DMS 273 (cell line): ENCODE measurements around the gene ATP5MC2.
"Not testable (repeated sequence)": the region's sequence is repeated elsewhere in the genome, so short reads cannot be mapped to it uniquely, and the experiment has no call there.

Experiments
- DNase-seq: peaks from one replicate; lab custom pipeline; 2025; ENCODE audit not compliant: unreplicated experiment; lab: John Stamatoyannopoulos, UW

The ATP5MC2 gene

DNA sequence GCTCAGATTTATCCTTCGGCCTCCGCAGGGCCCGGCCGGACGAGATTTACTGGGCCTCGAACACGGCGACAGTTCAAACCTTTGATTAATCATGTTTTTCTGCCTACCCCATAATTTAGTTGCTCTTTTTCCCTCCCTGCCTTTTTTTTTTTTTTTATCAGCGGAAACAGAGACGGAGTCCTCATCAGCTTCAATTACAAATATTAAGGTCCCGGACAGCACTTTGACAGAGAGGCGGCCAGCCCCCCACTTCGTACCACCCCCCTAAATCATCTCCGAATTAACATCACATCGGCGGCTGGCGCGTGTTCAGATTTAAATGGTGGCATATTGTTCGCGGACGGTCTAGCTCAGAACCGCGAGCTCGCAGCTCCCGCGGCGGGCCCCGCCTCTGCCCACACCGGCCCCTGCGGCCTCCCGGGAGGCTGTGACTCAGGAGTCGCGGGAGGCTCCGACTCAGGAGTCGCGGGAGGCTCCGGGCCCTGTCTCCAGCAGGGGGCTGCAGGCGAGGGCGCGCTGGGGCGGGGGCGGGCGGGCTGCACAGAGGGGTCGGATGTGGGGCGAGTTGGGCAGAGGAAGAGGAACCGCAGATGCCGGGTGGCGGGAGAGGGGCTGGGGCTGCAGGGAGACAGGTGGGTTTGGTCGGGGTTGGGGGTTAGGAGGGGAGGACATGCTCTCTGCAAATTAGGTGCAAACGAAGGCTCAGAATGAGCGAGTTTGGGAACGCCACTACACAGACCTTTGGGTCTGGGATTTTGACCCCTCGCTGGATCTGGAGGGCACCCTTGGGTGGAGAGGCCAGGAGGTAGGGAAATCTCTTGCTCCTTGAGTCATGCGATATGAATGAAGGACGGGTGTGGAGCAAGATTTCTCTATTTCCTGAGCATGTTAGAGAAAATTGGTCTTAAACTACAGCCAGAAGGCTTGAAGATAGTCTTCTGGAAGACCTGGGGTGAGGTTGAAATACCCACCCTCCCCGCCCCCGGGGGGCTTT lies 19.6 kb upstream of the ATP5MC2 start:
- DNase-seq = no peak

DNA sequence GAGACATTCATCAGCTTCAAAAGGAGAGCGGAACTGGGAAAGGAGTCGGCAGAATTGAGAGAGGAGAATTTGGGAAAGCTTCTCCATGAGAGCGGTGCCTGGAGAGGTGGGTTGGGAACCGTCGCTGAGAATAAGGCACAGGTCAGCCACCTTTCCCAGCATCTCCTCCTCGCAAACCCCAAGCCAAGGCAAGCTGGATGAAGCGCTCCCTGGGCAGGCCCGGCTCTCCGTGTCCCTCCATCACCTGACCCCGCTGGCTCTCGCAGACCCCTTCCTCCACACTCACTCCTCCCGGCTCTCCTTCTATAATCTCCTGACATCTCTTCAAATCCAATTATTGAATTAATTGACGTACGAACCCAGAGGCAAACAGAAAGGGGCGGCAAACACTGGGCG lies 18.9 kb upstream of the ATP5MC2 start:
- DNase-seq = no peak

DNA sequence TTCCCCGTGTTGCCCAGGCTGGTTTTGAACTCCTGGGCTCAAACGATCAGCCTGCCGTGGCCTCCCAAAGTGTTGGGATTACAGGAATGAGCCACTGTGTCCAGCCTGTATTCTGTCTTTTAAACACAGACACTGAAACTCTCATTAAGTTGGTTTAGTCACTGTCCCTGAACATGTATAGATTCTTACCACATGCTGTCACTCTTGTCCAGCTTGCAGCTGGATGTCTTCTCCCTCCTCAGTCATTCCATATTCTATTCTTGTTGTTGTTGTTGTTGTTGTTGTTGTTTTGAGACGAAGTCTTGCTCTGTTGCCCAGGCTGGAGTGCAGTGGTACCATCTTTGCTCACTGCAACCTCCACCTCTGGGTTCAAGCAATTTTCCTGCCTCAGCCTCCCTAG lies 12.3 kb upstream of the ATP5MC2 start:
- no peak for DNase-seq

DNA sequence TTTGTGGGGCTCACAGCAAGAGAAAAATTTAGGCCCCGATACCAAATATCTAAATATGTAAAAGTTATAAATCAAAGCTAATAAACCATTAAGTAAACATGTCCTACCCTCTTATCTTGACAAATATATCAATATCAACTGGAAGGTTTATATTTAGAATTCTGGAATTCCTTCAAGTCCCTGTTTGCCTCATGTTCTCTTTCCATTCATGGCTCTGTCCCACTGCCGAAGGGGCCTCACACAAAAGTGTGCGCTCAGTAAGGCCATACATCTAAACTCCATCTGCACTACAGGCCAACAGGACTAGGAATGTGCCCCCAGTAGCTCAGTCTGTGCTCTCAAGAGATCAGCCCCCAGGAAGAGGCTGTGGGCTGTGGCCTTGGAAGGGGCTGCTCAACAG lies 10.6 kb upstream of the ATP5MC2 start:
- DNase-seq = no peak

DNA sequence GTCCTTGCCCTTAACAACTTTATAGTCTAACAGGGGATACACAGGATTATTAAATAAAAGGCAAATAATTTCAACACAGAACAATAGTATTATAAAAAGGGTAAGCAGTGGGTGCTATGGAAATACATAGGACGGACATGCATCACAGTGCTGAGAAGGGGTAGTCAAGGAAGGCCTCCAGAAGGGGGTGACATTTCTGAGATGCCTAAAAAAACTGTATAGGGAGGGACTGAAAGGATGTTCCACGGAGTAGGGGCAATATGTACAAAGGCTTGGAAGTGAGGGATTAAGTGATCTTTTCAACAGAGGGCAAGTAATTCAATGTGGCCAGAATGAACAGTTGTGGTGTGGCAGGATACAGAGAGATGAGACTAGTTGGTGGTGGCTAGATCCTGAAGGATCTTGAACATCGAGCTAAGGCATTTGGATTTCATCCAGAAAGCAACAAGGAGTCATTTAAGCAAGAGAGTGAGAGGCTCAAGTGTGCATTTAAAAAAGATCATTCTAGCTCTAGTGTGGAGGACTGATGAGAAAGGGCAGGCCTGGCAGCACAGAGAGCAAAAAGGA lies 8.9 kb upstream of the ATP5MC2 start:
- DNase-seq = no peak

DNA sequence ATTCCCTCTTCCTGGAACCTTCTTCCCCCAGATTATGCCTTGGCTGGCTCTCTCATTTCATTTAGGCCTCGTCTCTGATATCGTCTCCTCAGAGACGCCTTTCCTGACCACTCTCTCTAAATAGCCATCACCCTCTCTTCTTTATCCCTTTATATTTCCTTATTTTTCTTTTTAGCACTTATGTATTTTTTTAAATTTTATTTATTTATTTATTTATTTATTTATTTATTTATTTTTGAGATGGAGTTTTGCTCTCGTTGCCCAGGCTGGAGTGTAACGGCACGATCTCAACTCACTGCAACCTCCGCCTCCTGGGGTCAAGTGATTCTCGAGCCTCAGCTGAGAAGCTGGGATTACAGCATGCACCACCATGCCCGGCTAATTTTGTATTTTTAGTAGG lies 8.1 kb upstream of the ATP5MC2 start:
- DNase-seq = no peak

DNA sequence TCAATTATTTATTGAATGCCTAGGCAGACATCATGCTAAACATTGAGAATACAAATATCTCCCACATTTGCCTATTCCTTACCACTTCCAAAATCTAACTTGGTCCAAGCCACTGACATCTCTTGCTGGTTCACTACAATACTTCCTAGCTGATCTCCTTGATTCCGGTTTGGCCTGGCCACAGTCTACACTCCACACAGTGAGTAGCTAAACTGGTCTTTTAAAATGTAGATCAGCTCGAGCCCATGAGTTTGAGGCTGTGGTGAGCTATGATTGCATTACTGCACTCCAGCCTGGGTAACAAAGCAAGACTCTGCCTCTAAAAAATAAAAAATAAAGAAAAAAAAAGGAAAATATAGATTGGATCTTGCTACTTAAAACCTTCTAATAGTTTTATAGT lies 7.6 kb upstream of the ATP5MC2 start:
- no peak for DNase-seq

DNA sequence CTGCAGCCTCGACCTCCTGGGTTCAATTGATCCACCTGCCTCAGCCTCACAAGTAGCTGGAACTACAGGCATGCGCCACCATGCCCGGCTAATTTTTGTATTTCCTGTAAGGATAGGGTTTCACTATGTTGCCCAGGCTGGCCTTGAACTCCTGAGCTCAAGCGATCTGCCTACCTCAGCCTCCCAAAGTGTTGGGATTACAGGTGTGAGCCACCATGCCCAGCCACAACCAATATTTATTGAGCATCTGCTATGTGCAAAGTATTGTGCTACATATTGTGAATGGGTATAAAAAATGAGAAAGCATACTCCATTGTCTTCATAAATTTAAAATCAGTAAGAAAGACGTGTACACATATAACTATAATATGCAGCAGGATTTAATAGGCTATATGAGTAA lies 4.2 kb upstream of the ATP5MC2 start:
- DNase-seq = not testable (repeated sequence)

DNA sequence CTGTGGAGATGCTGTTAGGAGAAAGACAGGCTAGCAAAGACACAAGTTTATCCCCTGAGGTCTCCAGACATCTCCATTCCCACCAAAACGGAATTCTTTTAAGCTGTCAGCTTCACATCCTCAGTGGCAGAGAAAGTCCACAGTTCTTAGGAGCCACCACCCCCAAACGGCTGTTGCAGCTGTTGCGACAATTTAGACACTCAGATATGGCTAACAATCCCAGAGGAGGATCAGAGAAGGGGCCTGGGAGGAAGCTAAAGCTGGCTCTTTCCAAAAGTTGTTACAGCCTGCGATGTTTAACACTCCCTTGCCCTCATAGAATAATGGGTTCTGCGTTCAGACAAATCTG lies 1.9 kb upstream of the ATP5MC2 start:
- DNase-seq = no peak

DNA sequence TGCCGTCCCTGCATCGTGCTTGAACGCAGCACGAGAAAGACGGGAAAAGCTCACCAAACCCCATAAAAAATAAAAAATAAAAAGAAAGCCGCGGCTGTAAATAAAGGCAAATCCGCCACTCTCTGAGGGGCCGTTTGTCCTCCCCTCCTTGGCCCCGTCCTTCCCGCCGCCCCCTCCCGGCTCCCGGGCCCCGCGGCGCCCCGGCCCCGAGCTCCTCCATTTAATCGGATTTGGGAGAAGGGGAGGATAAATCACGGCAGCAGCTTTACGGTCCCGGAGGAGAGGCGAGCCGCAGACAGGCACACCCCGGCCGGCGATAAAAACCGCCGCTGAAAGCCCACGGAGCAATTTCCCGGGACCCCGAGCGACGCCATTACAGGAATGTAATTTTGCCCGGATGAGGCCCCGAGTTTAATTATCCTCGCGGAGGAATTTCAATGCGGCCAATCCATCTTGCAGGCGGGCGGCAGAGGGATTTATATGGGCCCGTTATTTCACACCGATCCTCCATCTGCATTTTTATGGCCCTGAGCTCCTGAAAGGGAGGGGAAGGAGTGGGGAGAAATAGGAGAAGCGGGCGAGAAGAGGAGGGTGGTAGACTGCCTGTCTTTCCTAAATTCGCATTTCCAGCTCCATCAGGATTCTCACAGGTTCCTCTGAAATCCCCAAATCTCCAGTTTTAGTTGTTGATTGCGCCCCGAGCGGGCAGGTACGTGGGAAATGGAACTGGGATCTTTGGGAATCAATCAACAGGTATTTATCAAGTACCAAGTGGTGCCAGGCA lies 1.3 kb upstream of the ATP5MC2 start:
- no peak for DNase-seq

DNA sequence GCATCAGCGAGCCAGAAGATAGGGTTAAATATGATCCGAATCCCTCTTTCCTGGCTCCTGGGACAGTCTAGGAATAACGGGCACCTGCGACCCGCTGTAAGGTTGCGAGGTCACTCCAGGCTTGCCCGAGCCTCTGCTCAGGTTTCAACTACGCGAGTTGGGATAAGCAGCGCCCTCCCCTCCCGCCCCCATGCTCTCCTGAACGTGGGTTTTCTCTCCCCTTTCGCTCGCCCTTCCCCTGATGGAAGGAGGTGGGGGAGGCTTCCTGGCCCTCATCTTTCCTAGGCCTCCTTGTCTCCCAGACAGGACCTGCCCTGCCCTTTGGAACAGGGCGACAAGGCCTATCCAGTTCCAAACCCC lies 753 bp upstream of the ATP5MC2 start:
- DNase-seq = no peak

DNA sequence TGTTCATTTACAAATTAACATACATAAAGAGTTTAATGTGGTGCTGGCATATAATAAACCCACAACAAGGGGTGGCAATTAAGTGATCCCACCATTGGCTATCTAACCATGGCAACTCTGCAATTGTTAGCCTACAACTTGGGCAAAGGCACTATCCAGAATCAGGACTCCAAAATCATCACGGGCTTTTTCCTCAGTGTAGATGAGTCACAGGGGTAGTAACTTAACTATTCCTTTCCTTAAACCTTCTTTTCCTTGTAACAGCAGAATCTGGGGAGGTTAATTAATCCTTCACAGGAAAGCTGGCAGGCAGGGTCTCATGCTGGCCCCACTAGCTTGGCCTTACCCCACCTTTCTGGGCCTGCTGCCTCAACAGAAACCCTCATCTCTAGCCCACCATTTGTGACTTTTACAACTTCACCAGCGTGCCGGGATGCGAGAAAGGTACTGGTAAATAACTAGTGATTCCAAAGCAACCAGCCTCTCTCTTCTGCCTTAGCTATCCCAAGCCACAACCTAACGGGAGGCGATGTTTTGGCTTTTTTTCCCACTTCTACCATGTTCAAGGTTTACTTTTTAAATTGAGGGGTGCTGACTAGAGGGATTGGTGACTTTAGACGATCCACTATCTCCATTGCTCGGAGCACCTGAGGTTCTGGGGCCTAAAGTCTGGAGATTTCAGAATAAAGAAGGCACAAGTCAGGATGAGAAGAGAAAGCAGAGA lies 744 bp downstream of the ATP5MC2 start:
- peak; percentile 37 for DNase-seq

DNA sequence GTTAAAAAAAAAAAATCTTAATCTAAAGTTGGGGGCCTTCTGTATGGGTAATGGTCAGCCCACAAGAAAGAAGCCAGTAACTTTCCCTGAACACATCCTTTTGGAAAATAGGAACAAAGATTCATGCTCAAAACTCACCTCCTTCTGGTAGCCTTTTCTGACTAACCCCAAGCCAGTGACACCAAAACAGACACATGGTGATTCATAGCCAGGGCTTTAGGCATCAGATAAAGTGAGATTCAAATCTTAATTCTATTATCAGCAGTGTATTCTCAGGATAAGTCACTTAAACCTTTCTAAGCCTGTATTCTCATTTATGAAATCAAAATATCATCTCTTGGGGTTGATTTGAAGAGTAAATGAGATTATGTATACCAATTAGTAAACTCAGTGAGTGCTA lies 4.9 kb downstream of the ATP5MC2 start:
- no peak for DNase-seq

DNA sequence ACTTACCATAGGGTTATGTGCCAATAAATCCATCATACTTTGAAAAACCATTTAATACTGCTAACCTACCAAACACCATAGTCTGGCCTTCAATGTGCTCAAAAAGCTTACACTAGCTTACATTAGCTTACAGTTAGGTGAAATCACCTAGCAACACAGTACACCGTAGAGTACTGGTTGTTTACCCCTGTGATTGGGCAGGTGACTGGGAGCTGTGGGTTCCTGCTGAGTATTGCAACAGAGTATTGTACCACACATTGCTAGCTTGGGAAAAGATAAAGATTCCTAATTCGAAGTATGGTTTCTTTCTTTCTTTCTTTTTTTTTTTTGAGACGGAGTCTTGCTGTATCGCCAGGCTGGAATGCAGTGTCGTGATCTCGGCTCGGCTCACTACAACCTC lies 5.6 kb downstream of the ATP5MC2 start:
- DNase-seq = no peak

DNA sequence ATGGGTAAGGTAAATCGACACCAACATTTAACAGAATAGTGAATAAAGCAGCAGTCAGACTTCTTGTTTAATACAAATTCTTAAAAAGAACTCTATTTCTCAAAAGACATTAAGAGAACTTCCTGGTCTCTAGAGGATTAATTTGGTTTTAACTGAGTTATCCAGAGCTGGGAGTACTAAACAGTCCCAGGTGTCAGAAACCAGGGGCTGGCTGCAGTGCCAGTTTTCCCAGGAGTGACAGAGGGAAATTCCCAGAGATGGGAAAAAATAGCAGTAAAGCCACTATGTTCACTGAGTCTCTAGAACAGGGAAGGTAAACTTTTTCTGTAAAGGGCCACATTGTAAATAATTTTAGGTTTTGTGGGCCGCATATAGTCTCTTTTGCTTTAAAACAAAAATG lies 8.8 kb downstream of the ATP5MC2 start:
- no peak for DNase-seq

DNA sequence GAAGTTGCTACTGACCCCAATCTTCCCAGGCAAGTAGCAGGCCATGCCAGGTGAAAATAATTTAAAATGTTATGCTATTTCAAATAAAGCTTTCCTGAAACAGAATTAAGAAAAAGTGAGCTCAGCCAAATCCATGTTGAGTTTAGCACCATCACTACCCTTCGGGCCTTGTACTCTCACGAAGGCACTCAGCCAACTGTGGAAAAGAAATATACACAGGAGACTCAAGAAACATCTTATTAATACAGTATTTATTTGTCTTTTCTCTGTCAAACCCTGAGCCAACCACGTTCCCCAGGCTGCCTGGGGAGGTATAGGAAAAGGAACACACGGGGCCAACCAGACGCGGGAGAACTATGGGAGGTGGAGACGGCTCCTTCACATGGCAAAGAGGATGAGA lies 10.9 kb downstream of the ATP5MC2 start:
- no peak for DNase-seq

DNA sequence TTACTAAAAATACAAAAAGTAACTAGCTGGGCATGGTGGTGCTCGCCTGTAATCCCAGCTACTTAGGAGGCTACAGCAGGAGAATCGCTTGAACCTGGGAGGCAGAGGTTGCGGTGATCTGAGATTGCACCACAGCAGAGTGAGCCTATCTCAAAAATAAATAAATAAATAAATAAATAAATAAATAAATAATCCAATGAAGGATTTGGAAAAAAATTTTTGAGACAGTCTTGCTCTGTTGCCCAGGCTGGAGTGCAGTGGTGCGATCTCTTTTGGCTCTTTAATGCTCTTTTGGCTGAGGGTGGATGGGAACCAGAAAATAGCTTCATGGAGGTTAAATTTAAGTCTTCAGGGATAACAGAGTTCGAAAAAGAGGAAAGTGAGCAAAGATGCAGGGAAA lies 11.7 kb downstream of the ATP5MC2 start:
- DNase-seq = no peak

DNA sequence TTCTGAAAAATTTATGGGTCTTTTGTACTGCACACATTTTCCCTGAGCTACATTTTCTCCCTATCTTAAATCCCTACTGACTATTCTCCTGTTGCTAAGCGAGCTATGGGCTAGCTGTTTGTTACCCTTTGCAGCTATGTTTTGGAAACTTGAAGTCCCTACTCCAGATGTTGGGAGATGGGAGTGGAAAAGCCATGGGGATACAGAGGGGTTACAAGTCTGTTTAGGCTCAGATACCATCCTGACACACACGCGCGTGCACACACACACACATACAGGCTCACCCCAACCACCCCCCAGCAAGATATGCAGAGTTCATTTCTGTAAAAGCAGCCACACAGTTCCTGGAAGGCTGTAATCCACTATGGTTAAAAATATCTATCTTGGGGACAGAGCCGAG lies 15.8 kb downstream of the ATP5MC2 start:
- peak; percentile 31 for DNase-seq

DNA sequence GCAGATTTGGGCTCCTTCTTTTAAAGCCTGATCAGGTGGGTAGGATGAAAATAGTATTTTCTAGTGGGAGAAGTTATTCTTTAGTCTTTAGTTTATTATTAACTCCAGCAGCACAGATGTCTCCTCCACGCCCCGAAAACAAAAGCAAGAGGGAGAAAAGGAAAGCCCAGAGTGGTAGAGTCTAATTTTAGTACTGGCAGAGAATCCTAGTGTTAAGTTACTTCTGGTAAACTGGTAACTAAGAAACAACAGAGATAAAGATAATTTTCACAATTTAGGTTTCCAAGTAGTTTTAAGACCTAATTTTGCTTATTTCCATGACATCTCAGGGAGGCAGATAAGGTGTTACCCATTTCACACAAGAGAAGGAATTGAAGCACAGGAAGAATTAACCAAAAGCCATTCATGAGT lies 16.3 kb downstream of the ATP5MC2 start:
- peak; percentile 31 for DNase-seq

DNA sequence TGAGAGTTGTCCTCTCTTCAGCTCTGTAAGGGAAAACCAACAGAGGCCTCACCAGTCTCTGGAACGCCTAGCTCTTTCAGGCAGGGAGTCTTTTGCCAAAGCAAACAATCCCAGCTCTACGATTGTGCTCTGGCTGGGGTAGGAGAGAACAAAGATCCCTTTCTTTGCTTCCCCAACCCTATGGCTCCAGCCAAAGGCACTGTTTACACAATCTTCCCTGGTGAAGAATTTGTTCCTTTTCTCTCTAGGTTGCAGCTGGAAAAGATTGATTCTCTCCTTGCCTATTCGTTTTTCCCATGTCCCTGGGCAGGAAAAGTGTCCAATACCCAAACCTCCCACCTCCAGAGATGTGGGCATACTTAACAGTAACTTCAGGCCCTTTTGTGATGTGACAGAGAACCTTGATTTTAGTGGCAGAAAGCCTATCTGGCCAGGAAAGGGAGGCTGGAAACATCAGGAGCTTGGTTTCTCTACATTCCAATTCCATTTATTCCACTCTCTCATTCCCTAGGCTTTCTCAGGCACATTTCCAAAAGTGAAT lies 16.8 kb downstream of the ATP5MC2 start:
- DNase-seq = peak; percentile 52

DNA sequence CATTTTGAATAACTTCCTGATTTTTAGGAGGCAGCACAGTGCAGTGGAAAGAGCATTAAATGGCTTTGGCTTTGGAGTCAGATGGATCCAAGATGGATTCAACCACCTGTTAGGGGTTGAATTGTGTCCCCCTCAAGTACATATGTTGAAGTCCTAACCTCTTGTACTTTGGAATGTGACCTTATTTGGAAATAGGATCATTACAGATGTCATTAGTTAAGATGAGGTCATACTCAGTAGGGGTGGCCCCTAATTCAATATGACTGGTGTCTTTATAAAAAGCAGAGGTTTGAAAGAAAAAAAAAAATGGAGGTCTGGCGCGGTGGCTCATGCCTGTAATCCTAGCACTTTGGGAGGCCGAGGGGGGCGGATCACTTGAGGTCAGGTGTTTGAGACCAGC lies 18.8 kb downstream of the ATP5MC2 start:
- DNase-seq = no peak
